ENCODE data around the gene CCDC18. TPM values are rescaled to one million over a fixed set of nuclear protein-coding genes. Genes with fewer than 3 reads are reported as not detected.
"Not testable (repeated sequence)": the region's sequence is repeated elsewhere in the genome, so short reads cannot be mapped to it uniquely, and the experiment has no call there.

CCDC18 gene
- total RNA-seq, 2 donors from 2014 or later, result 13.8 to 23.8 TPM

DNA sequence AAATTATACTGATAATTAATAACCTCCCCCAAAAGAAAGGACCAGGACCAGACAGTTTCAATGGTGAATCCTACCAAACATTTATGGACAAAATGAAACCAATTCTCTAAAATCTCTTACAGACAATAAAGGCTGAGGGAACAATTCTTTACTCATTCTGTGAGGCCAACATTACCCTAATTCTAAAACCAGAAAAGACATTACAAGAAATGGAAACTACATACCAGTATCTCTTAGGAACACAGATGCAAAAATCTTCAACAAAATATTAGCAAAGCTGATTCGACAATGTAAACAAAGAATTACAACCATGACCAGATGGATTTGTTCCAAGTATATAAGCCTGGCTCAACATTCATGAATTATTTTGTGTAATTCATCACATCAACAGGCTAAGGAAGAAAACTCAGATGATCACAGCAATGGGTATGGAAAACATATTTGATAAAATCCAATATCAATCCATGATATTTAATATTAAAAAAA, 8.9 kb upstream of the CCDC18 start:
- Histone ChIP-seq H3K27ac (ENCODE audit: low read depth, low read length) (no peak overlapping the region), H3K36me3 (ENCODE audit: control insufficient read depth, insufficient read depth, low read length) (peaks cover 41% of the 10 kb centered on the region), H3K9ac (ENCODE audit: extremely low read depth, low read length, poor library complexity, severe bottlenecking) (no peak overlapping the region), H3K9me3 (ENCODE audit: control insufficient read depth, low read length) (peaks cover 19% of the 10 kb centered on the region), H3K4me3 (ENCODE audit: low read length) (no peak overlapping the region), H3K27me3 (ENCODE audit: control insufficient read depth, insufficient read depth, low read length, poor library complexity, severe bottlenecking) (no peaks in the 10 kb centered on the region), H3K4me1 (ENCODE audit: control insufficient read depth, insufficient read depth, low read length) (no peaks in the 10 kb centered on the region)
- DNase-seq, result no peak
- Mint-ChIP-seq H3K27ac (no peak overlapping the region), H3K27me3 (ENCODE audit: insufficient read depth) (no peaks in the 10 kb centered on the region), H3K9me3 (peaks cover 36% of the 10 kb centered on the region), H3K36me3 (ENCODE audit: low read depth) (peaks cover 48% of the 10 kb centered on the region), H3K4me3 (no peak overlapping the region), H3K4me1 (no peaks in the 10 kb centered on the region)
- WGBS, 2 experiments (ENCODE audit: insufficient coverage in 1 of 2, insufficient read length in 1 of 2), result 80 to 100% methylated on average over 1 of the region's 1 CpG
- TF ChIP-seq, protein P1, sequence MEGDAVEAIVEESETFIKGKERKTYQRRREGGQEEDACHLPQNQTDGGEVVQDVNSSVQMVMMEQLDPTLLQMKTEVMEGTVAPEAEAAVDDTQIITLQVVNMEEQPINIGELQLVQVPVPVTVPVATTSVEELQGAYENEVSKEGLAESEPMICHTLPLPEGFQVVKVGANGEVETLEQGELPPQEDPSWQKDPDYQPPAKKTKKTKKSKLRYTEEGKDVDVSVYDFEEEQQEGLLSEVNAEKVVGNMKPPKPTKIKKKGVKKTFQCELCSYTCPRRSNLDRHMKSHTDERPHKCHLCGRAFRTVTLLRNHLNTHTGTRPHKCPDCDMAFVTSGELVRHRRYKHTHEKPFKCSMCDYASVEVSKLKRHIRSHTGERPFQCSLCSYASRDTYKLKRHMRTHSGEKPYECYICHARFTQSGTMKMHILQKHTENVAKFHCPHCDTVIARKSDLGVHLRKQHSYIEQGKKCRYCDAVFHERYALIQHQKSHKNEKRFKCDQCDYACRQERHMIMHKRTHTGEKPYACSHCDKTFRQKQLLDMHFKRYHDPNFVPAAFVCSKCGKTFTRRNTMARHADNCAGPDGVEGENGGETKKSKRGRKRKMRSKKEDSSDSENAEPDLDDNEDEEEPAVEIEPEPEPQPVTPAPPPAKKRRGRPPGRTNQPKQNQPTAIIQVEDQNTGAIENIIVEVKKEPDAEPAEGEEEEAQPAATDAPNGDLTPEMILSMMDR (conservative IDR thresholded peaks at IDR 0.05), result no peak

DNA sequence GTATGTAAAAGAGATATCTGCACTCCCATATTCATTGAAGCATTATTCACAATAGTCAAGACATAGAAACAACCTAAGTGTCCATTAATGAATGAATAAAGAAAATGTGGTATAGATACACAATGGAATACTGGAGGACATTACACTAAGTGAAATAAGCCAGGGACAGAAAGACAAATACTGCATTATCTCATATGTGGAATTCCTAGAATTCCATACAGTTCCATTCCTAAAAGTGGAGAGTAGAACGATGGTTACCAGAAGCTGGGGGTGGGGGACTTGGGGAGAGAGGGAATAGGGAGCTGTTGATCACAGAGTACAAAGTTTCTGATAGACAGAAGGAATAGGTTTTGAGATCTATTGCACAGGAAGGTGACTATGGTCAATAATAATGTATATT, 7.7 kb upstream of the CCDC18 start:
- peaks cover 40% of the 10 kb centered on the region for H3K36me3 Mint-ChIP-seq (ENCODE audit: low read depth)
- H3K4me3 Mint-ChIP-seq, result no peak overlapping the region
- H3K27ac Mint-ChIP-seq, result no peak overlapping the region
- H3K9me3 Mint-ChIP-seq, result peaks cover 29% of the 10 kb centered on the region
- H3K27ac ChIP-seq (ENCODE audit: low read depth, low read length), result no peak overlapping the region
- DNase-seq, result no peak
- H3K4me1 Mint-ChIP-seq, result no peaks in the 10 kb centered on the region
- H3K9ac ChIP-seq (ENCODE audit: extremely low read depth, low read length, poor library complexity, severe bottlenecking), result no peak overlapping the region
- no peak overlapping the region for H3K4me3 ChIP-seq (ENCODE audit: low read length)
- H3K36me3 ChIP-seq (ENCODE audit: control insufficient read depth, insufficient read depth, low read length), result peaks cover 40% of the 10 kb centered on the region
- H3K27me3 ChIP-seq (ENCODE audit: control insufficient read depth, insufficient read depth, low read length, poor library complexity, severe bottlenecking), result no peaks in the 10 kb centered on the region
- H3K27me3 Mint-ChIP-seq (ENCODE audit: insufficient read depth), result no peaks in the 10 kb centered on the region
- no peaks in the 10 kb centered on the region for H3K4me1 ChIP-seq (ENCODE audit: control insufficient read depth, insufficient read depth, low read length)
- peaks cover 9% of the 10 kb centered on the region for H3K9me3 ChIP-seq (ENCODE audit: control insufficient read depth, low read length)
- TF ChIP-seq, protein P1 (conservative IDR thresholded peaks at IDR 0.05), result no peak
- 81% methylated on average over 1 of the region's 1 CpG; no CpG with 5 or more reads in 1 of the 2 experiments for WGBS, 2 experiments (ENCODE audit: insufficient coverage in 1 of 2, insufficient read length in 1 of 2)

DNA sequence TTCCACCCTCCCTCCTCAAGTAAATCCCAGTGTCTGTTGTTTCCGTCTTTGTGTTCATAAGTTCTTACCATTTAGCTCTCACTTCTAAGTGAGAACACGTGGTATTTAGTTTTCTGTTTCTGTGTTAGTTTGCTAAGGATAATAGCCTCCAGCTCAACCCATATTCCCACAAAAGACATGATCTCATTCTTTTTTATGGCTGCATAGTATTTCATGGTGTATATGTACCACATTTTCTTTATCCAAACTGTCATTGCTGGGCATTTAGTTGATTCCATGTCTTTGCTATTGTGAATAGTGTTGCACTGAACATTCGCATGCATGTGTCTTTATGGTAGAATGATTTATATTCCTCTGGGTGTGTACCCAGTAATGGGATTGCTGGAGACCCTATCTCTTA, 5.9 kb upstream of the CCDC18 start:
- H3K27ac ChIP-seq (ENCODE audit: low read depth, low read length); H3K4me3 Mint-ChIP-seq; H3K4me3 ChIP-seq (ENCODE audit: low read length); H3K4me1 ChIP-seq (ENCODE audit: control insufficient read depth, insufficient read depth, low read length); DNase-seq; H3K27me3 ChIP-seq (ENCODE audit: control insufficient read depth, insufficient read depth, low read length, poor library complexity, severe bottlenecking); H3K27me3 Mint-ChIP-seq (ENCODE audit: insufficient read depth); H3K27ac Mint-ChIP-seq; H3K9me3 ChIP-seq (ENCODE audit: control insufficient read depth, low read length); H3K9ac ChIP-seq (ENCODE audit: extremely low read depth, low read length, poor library complexity, severe bottlenecking); H3K4me1 Mint-ChIP-seq: not testable (repeated sequence)
- Mint-ChIP-seq H3K36me3 (ENCODE audit: low read depth) (peaks cover 26% of the 10 kb centered on the region), H3K9me3 (peaks cover 18% of the 10 kb centered on the region)
- peaks cover 35% of the 10 kb centered on the region for H3K36me3 ChIP-seq (ENCODE audit: control insufficient read depth, insufficient read depth, low read length)
- 93% methylated on average over 3 of the region's 3 CpGs; no CpG with 5 or more reads in 1 of the 2 experiments for WGBS, 2 experiments (ENCODE audit: insufficient coverage in 1 of 2, insufficient read length in 1 of 2)

DNA sequence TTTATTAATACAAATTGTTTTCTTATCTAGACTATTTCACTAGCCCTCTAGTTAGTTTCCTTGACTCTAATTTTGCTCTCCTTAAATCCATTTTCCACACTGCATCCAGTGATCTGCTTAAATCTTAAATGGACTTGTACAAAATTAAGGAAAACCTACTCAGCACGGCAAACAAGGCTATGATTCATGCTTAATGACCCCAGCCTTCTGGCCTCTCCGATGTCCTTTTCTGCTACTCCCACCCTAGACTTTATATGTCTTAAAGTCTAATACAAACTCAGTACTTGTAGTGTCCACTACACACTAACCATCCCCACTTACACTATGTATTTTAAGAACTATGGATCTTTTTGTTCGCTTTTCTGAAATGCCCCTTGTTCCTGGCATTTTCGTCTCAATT, 2.5 kb upstream of the CCDC18 start:
- H3K4me1 Mint-ChIP-seq, result peaks cover 13% of the 10 kb centered on the region
- Histone ChIP-seq H3K36me3 (ENCODE audit: control insufficient read depth, insufficient read depth, low read length) (peaks cover 24% of the 10 kb centered on the region), H3K4me3 (ENCODE audit: low read length) (peak overlapping the region; percentile 96), H3K4me1 (ENCODE audit: control insufficient read depth, insufficient read depth, low read length) (peaks cover 4% of the 10 kb centered on the region), H3K9me3 (ENCODE audit: control insufficient read depth, low read length) (no peaks in the 10 kb centered on the region), H3K9ac (ENCODE audit: extremely low read depth, low read length, poor library complexity, severe bottlenecking) (no peak overlapping the region), H3K27me3 (ENCODE audit: control insufficient read depth, insufficient read depth, low read length, poor library complexity, severe bottlenecking) (no peaks in the 10 kb centered on the region), H3K27ac (ENCODE audit: low read depth, low read length) (no peak overlapping the region)
- H3K9me3 Mint-ChIP-seq, result peaks cover 5% of the 10 kb centered on the region
- TF ChIP-seq, protein P1 (conservative IDR thresholded peaks at IDR 0.05), result no peak
- H3K27me3 Mint-ChIP-seq (ENCODE audit: insufficient read depth), result no peaks in the 10 kb centered on the region
- no peak overlapping the region for H3K27ac Mint-ChIP-seq
- 82 to 84% methylated on average over 3 to 4 of the region's 4 CpGs for WGBS, 2 experiments (ENCODE audit: insufficient coverage in 1 of 2, insufficient read length in 1 of 2)
- H3K36me3 Mint-ChIP-seq (ENCODE audit: low read depth), result peaks cover 9% of the 10 kb centered on the region
- H3K4me3 Mint-ChIP-seq, result peak overlapping the region; percentile 97
- DNase-seq, result no peak
